Endodermal cell (in vitro differentiated cells): ENCODE results near the gene HLCS. TPM values are rescaled to one million over a fixed set of nuclear protein-coding genes. Genes with fewer than 3 reads are reported as not detected.

Experiments used
- DNase-seq: peaks from one replicate; pipeline ENCODE4 v3.0.0-alpha.2; 2017
- H3K27ac ChIP-seq: 2 replicates; pipeline ENCODE4 v1.5.1; 2013; ENCODE audit warnings: mild to moderate bottlenecking, low read depth, low read length, moderate library complexity
- H3K27me3 ChIP-seq: 2 replicates; pipeline ENCODE4 v1.6.1; 2013; ENCODE audit warnings: mild to moderate bottlenecking, low read length, moderate library complexity; ENCODE audit not compliant: insufficient read depth, control insufficient read depth, poor library complexity, severe bottlenecking
- H3K36me3 ChIP-seq: 2 replicates; pipeline ENCODE4 v1.7.0; 2013; ENCODE audit warnings: mild to moderate bottlenecking, low read length, moderate library complexity; ENCODE audit not compliant: control insufficient read depth, insufficient read depth
- H3K4me1 ChIP-seq: one replicate; pipeline ENCODE4 v1.7.0; 2013; ENCODE audit warnings: low read length; ENCODE audit not compliant: control insufficient read depth, insufficient read depth
- H3K4me3 ChIP-seq: 2 replicates; pipeline ENCODE4 v1.5.1; 2013; ENCODE audit warnings: mild to moderate bottlenecking, low read length, moderate library complexity
- H3K9ac ChIP-seq: 2 replicates; pipeline ENCODE4 v1.6.1; 2013; ENCODE audit warnings: mild to moderate bottlenecking, low read length, moderate library complexity; ENCODE audit not compliant: poor library complexity, severe bottlenecking; ENCODE audit errors: extremely low read depth
- H3K9me3 ChIP-seq: 2 replicates; pipeline ENCODE4 v1.6.1; 2013; ENCODE audit warnings: mild to moderate bottlenecking, low read length, moderate library complexity; ENCODE audit not compliant: control insufficient read depth
- H3K27ac Mint-ChIP-seq: 2 replicates; pipeline ENCODE4 v1.8.0; 2020; ENCODE audit warnings: mixed read lengths
- H3K27me3 Mint-ChIP-seq: 2 replicates; pipeline ENCODE4 v1.8.0; 2021; ENCODE audit warnings: mild to moderate bottlenecking, mixed read lengths; ENCODE audit not compliant: insufficient read depth
- H3K36me3 Mint-ChIP-seq: 2 replicates; pipeline ENCODE4 v1.8.0; 2020; ENCODE audit warnings: low read depth, mixed read lengths
- H3K4me1 Mint-ChIP-seq: 2 replicates; pipeline ENCODE4 v1.8.0; 2020; ENCODE audit warnings: mixed read lengths
- H3K4me3 Mint-ChIP-seq: 2 replicates; pipeline ENCODE4 v1.8.0; 2020; ENCODE audit warnings: mild to moderate bottlenecking, moderate library complexity, mixed read lengths
- H3K9me3 Mint-ChIP-seq: 2 replicates; pipeline ENCODE4 v1.8.0; 2020; ENCODE audit warnings: mild to moderate bottlenecking, mixed read lengths
- WGBS, 2 experiments: methylation state at CpG; one replicate each; pipeline versions ENCODE4 v1.1.5 to v1.1.7; 2013; ENCODE audit warnings: missing lambda C conversion rate in 2 of 2, mixed read lengths in 1 of 2; ENCODE audit not compliant: insufficient coverage in 1 of 2, insufficient read length in 1 of 2; 5-methylcytosine and 5-hydroxymethylcytosine counted together
- total RNA-seq, 2 donors: library from RNA; stranded (reverse); fragmentation: NEBNext Ultra II Directional in 1 of 2; extraction: Animal tissue kit (Norgen Biotek cat#: 25700) in 1 of 2; gene quantifications; 2 replicates in 1 of 2; 3 replicates in 1 of 2; pipeline ENCODE4 v1.2.1, GENCODE V29; 2021
- TF ChIP-seq, protein P1 (sequence below): fragments of 200-600 bp; sonication (generic); conservative IDR thresholded peaks from 2 replicates; pipeline ENCODE4 v1.5.0; 2021; ENCODE audit warnings: antibody characterized with exemption, mild to moderate bottlenecking

Gene HLCS
- total RNA-seq, 2 donors from 2014 or later = 25.0 to 30.1 TPM

DNA sequence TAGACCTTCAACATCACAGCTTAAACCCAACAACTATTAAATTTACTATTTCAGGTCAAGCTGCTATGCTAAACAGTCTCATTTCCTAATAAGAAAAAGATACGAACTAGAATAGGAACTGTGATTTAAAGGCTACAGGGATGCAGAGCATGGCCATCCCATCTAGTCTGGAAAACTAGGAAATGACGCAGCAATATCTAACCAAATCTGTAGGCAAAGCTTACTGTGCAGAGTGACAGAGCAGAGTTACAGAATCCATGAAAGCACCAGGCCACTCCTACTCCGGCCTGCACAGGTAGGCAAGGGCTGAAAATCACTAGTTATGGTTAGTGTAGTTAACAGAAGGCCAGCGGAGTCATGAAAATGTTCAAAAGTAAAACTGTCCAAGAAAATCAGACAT is 2.1 kb downstream of the HLCS start:
- TF ChIP-seq, protein P1, sequence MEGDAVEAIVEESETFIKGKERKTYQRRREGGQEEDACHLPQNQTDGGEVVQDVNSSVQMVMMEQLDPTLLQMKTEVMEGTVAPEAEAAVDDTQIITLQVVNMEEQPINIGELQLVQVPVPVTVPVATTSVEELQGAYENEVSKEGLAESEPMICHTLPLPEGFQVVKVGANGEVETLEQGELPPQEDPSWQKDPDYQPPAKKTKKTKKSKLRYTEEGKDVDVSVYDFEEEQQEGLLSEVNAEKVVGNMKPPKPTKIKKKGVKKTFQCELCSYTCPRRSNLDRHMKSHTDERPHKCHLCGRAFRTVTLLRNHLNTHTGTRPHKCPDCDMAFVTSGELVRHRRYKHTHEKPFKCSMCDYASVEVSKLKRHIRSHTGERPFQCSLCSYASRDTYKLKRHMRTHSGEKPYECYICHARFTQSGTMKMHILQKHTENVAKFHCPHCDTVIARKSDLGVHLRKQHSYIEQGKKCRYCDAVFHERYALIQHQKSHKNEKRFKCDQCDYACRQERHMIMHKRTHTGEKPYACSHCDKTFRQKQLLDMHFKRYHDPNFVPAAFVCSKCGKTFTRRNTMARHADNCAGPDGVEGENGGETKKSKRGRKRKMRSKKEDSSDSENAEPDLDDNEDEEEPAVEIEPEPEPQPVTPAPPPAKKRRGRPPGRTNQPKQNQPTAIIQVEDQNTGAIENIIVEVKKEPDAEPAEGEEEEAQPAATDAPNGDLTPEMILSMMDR = no peak
- Histone ChIP-seq H3K4me1 (no peaks in the 10 kb centered on the region), H3K27ac (no peak overlapping the region), H3K9me3 (peaks cover 3% of the 10 kb centered on the region), H3K36me3 (peaks cover 13% of the 10 kb centered on the region), H3K9ac (no peak overlapping the region), H3K4me3 (no peak overlapping the region), H3K27me3 (no peaks in the 10 kb centered on the region)
- Mint-ChIP-seq H3K27me3 (no peaks in the 10 kb centered on the region), H3K4me1 (peaks cover 19% of the 10 kb centered on the region), H3K36me3 (peaks cover 14% of the 10 kb centered on the region), H3K27ac (no peak overlapping the region), H3K9me3 (no peaks in the 10 kb centered on the region), H3K4me3 (no peak overlapping the region)
- WGBS, 2 experiments = 93 to 94% methylated on average over 3 to 4 of the region's 4 CpGs
- no peak for DNase-seq

DNA sequence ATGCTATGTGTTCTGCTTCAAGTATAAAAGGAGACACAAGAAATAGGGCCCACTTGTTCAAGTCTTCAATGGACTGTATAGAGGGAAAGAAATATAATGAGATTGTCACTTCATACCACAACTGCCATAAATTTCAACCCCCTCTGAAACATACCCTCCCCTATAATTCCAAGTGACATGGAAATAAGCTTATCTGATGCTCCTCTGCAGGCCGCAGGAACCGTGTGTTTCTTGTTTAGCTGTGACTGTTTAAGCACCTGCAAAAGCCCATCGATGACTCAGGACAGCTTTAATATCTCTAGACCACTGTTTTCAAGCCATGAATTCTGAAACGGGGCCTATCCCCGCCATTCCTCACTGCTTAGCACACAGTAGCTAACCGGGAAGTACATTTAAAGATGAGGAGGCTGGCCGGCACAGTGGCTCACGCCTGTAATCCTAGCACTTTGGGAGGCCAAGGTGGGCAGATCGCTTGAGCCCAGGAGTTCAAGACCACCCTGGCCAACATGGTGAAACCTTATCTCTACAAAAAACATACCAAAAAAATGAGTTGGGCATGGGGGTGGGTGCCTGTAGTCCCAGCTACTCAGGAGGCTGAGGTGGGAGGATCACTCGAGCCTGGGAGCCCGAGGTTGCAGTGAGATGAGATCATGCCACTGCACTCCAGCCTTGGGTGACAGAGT is 4.2 kb downstream of the HLCS start:
- Histone ChIP-seq H3K9ac (no peak overlapping the region), H3K27me3 (no peaks in the 10 kb centered on the region), H3K36me3 (peaks cover 16% of the 10 kb centered on the region), H3K4me1 (no peaks in the 10 kb centered on the region), H3K27ac (no peak overlapping the region), H3K4me3 (no peak overlapping the region), H3K9me3 (peaks cover 3% of the 10 kb centered on the region)
- H3K9me3 Mint-ChIP-seq = no peaks in the 10 kb centered on the region
- TF ChIP-seq, protein P1 = no peak
- DNase-seq = no peak
- 94 to 98% methylated on average over 7 to 11 of the region's 11 CpGs for WGBS, 2 experiments
- H3K27ac Mint-ChIP-seq = no peak overlapping the region
- no peaks in the 10 kb centered on the region for H3K27me3 Mint-ChIP-seq
- H3K4me1 Mint-ChIP-seq = peaks cover 19% of the 10 kb centered on the region
- H3K4me3 Mint-ChIP-seq = no peak overlapping the region
- H3K36me3 Mint-ChIP-seq = peaks cover 18% of the 10 kb centered on the region

DNA sequence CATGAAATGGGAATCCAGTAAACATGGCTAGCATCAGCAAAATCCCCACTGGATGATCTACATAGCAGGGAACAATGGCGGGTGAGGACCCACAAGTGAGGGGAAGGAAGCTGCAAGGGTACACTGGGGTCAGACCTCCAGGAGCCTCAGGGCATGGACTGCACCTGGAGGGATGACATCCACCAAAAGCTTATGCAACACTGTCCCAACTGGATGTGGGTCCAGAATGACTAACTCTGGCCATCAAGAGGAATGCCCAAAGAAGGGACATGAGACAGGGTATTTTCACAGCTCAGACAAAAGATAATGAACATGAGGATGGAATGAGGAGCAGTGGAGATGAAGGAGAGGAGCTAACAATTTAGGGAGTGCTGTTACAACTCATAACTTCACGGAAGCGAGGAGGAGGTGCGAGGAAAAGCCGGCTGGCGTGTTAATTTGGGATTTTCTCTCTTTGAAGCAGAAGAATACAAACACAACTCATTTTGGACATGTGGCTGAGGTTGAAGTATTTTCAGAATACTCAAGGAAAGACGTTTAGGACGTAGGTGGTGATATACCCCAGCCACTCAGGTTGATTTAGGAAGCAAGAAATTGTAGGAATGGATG is 5.7 kb downstream of the HLCS start:
- no peaks in the 10 kb centered on the region for H3K4me1 ChIP-seq
- peaks cover 16% of the 10 kb centered on the region for H3K36me3 ChIP-seq
- no peak overlapping the region for H3K4me3 Mint-ChIP-seq
- peaks cover 19% of the 10 kb centered on the region for H3K4me1 Mint-ChIP-seq
- H3K36me3 Mint-ChIP-seq = peaks cover 26% of the 10 kb centered on the region
- TF ChIP-seq, protein P1 = no peak
- H3K27me3 Mint-ChIP-seq = no peaks in the 10 kb centered on the region
- H3K4me3 ChIP-seq = no peak overlapping the region
- no peak overlapping the region for H3K27ac ChIP-seq
- H3K9me3 Mint-ChIP-seq = no peaks in the 10 kb centered on the region
- H3K27ac Mint-ChIP-seq = no peak overlapping the region
- H3K9me3 ChIP-seq = peaks cover 3% of the 10 kb centered on the region
- no peak for DNase-seq
- WGBS, 2 experiments = 95 to 96% methylated on average over 5 to 8 of the region's 8 CpGs
- no peaks in the 10 kb centered on the region for H3K27me3 ChIP-seq
- no peak overlapping the region for H3K9ac ChIP-seq
